H9 (cell line): ENCODE data around the gene TRAF6. TPM values are rescaled to one million over a fixed set of nuclear protein-coding genes. Genes with fewer than 3 reads are reported as not detected.
"Not testable (repeated sequence)": the region's sequence is repeated elsewhere in the genome, so short reads cannot be mapped to it uniquely, and the experiment has no call there.

ENCODE experiments used
- DNase-seq: peaks from one replicate; pipeline ENCODE4 v3.0.0-alpha.2; 2017
- H2AFZ ChIP-seq: one replicate; pipeline ENCODE4 v1.6.1; 2013; ENCODE audit warnings: mild to moderate bottlenecking, low read length, control low read depth, moderate library complexity
- H2AK5ac ChIP-seq: 2 replicates; pipeline ENCODE4 v1.6.1; 2013; ENCODE audit warnings: low read length, control low read depth, mixed read lengths; ENCODE audit not compliant: insufficient read length
- H2BK120ac ChIP-seq: one replicate; pipeline ENCODE4 v1.6.1; 2013; ENCODE audit warnings: low read depth, mild to moderate bottlenecking, low read length, control low read depth, inconsistent platforms; ENCODE audit not compliant: poor library complexity, severe bottlenecking
- H2BK12ac ChIP-seq: 2 replicates; pipeline ENCODE4 v1.6.1; 2013; ENCODE audit warnings: low read length, control low read depth, mixed read lengths, low read depth; ENCODE audit not compliant: insufficient read length
- H2BK15ac ChIP-seq: 2 replicates; pipeline ENCODE4 v1.6.1; 2013; ENCODE audit warnings: low read depth, low read length, control low read depth
- H2BK20ac ChIP-seq: one replicate; pipeline ENCODE4 v1.6.1; 2013; ENCODE audit warnings: low read depth, mild to moderate bottlenecking, low read length, control low read depth, inconsistent platforms; ENCODE audit not compliant: poor library complexity, severe bottlenecking
- H2BK5ac ChIP-seq: 2 replicates; pipeline ENCODE4 v1.6.1; 2013; ENCODE audit warnings: low read length, control low read depth, mixed read lengths; ENCODE audit not compliant: insufficient read length
- H3K14ac ChIP-seq: 2 replicates; pipeline ENCODE4 v1.6.1; 2013; ENCODE audit warnings: low read length, control low read depth; ENCODE audit not compliant: insufficient read depth
- H3K18ac ChIP-seq: 2 replicates; pipeline ENCODE4 v1.6.1; 2013; ENCODE audit warnings: low read depth, mild to moderate bottlenecking, mixed read lengths, low read length, control low read depth; ENCODE audit not compliant: insufficient read length
- H3K23ac ChIP-seq: 2 replicates; pipeline ENCODE4 v1.6.1; 2013; ENCODE audit warnings: low read length, control low read depth, mixed read lengths, low read depth; ENCODE audit not compliant: insufficient read length
- H3K23me2 ChIP-seq: 2 replicates; pipeline ENCODE4 v1.6.1; 2013; ENCODE audit warnings: low read depth, mild to moderate bottlenecking, mixed read lengths, low read length, control low read depth; ENCODE audit not compliant: insufficient read length, poor library complexity, severe bottlenecking
- H3K27ac ChIP-seq: 2 replicates; pipeline ENCODE4 v1.5.1; 2013; ENCODE audit warnings: low read length, control low read depth, mixed read lengths, low read depth; ENCODE audit not compliant: insufficient read length
- H3K27me3 ChIP-seq: 2 replicates; pipeline ENCODE4 v1.6.1; 2013; ENCODE audit warnings: low read length, control low read depth, inconsistent platforms; ENCODE audit not compliant: insufficient read depth
- H3K4ac ChIP-seq: 2 replicates; pipeline ENCODE4 v1.6.1; 2013; ENCODE audit warnings: low read depth, mild to moderate bottlenecking, control low read depth, inconsistent platforms, low read length, moderate library complexity
- H3K4me1 ChIP-seq: 2 replicates; pipeline ENCODE4 v1.6.1; 2013; ENCODE audit warnings: low read length, control low read depth, inconsistent platforms; ENCODE audit not compliant: insufficient read depth
- H3K4me2 ChIP-seq: 2 replicates; pipeline ENCODE4 v1.6.1; 2013; ENCODE audit warnings: low read length, control low read depth, mixed read lengths; ENCODE audit not compliant: insufficient read length, insufficient read depth
- H3K56ac ChIP-seq: 2 replicates; pipeline ENCODE4 v1.6.1; 2013; ENCODE audit warnings: low read depth, mild to moderate bottlenecking, mixed read lengths, low read length, control low read depth; ENCODE audit not compliant: insufficient read length
- H3K79me1 ChIP-seq: 2 replicates; pipeline ENCODE4 v1.6.1; 2013; ENCODE audit warnings: low read depth, mild to moderate bottlenecking, moderate library complexity, low read length, control low read depth, inconsistent platforms; ENCODE audit not compliant: insufficient read depth, poor library complexity, severe bottlenecking
- H3K79me2 ChIP-seq: 2 replicates; pipeline ENCODE4 v1.6.1; 2013; ENCODE audit warnings: low read length, control low read depth, inconsistent platforms; ENCODE audit not compliant: insufficient read depth
- H3K9ac ChIP-seq: 2 replicates; pipeline ENCODE4 v1.6.1; 2013; ENCODE audit warnings: low read length, control low read depth, mixed read lengths; ENCODE audit not compliant: insufficient read length; ENCODE audit errors: extremely low read depth
- H3K9me3 ChIP-seq: one replicate; pipeline ENCODE4 v1.6.1; 2013; ENCODE audit warnings: low read depth, low read length, inconsistent platforms; ENCODE audit not compliant: control insufficient read depth
- H3T11ph ChIP-seq: one replicate; pipeline ENCODE4 v1.6.1; 2013; ENCODE audit warnings: mild to moderate bottlenecking, low read length, control low read depth, inconsistent platforms
- H4K20me1 ChIP-seq: one replicate; pipeline ENCODE4 v1.6.1; 2013; ENCODE audit not compliant: control insufficient read depth, insufficient read length, insufficient read depth
- H4K5ac ChIP-seq: 2 replicates; pipeline ENCODE4 v1.6.1; 2013; ENCODE audit warnings: low read depth, mild to moderate bottlenecking, mixed read lengths, low read length, control low read depth; ENCODE audit not compliant: insufficient read length
- H4K8ac ChIP-seq: replicated peaks from 2 replicates; pipeline ENCODE4 v1.6.1; 2013; ENCODE audit warnings: low read length, control low read depth, mixed read lengths, low read depth; ENCODE audit not compliant: insufficient read length
- H4K91ac ChIP-seq: 2 replicates; pipeline ENCODE4 v1.6.1; 2013; ENCODE audit warnings: low read depth, mild to moderate bottlenecking, moderate library complexity, mixed read lengths, low read length, control low read depth; ENCODE audit not compliant: insufficient read length
- H3K27ac Mint-ChIP-seq, 3 experiments: 2 replicates in 2 of 3; 3 replicates in 1 of 3; pipeline ENCODE4 v1.8.0; 2020 to 2021; ENCODE audit warnings: mixed read lengths in 3 of 3, mild to moderate bottlenecking in 1 of 3, moderate library complexity in 1 of 3
- H3K27me3 Mint-ChIP-seq: 2 replicates; pipeline ENCODE4 v1.8.0; 2021; ENCODE audit warnings: low read depth, mild to moderate bottlenecking, moderate library complexity, mixed read lengths
- H3K36me3 Mint-ChIP-seq, 3 experiments: 2 replicates in 2 of 3; 3 replicates in 1 of 3; pipeline ENCODE4 v1.8.0; 2020 to 2021; ENCODE audit warnings: low read depth in 3 of 3, mixed read lengths in 3 of 3; ENCODE audit not compliant: insufficient read depth in 1 of 3
- H3K4me1 Mint-ChIP-seq, 2 experiments: 2 replicates each; pipeline ENCODE4 v1.8.0; 2020; ENCODE audit warnings: mixed read lengths in 2 of 2
- H3K4me3 Mint-ChIP-seq, 2 experiments: 2 replicates in 1 of 2; 3 replicates in 1 of 2; pipeline ENCODE4 v1.8.0; 2020 to 2021; ENCODE audit warnings: mild to moderate bottlenecking in 2 of 2, mixed read lengths in 2 of 2, moderate library complexity in 1 of 2
- H3K9me3 Mint-ChIP-seq, 2 experiments: 2 replicates in 1 of 2; 3 replicates in 1 of 2; pipeline ENCODE4 v1.8.0; 2020; ENCODE audit warnings: mild to moderate bottlenecking in 2 of 2, mixed read lengths in 2 of 2, moderate library complexity in 1 of 2
- WGBS: extraction: QIAGEN DNeasy Blood & Tissue Kit; methylation state at CpG from one replicate; pipeline ENCODE4 v1.1.7; 2013; ENCODE audit warnings: missing lambda C conversion rate, low lambda C conversion rate, mixed read lengths; ENCODE audit not compliant: insufficient read length; ENCODE audit errors: extremely low coverage; 5-methylcytosine and 5-hydroxymethylcytosine counted together
- total RNA-seq: library from RNA; stranded (reverse); gene quantifications from 2 replicates; pipeline ENCODE4 v1.2.1, GENCODE V29; 2021
- TF ChIP-seq, protein P1 (sequence below): fragments of 200-600 bp; sonication (generic); conservative IDR thresholded peaks from 3 replicates; pipeline ENCODE4 v1.8.0; 2021; ENCODE audit warnings: antibody characterized with exemption, mild to moderate bottlenecking

Gene TRAF6
- total RNA-seq, 1 experiment from 2014 or later, result 9.9 TPM

DNA sequence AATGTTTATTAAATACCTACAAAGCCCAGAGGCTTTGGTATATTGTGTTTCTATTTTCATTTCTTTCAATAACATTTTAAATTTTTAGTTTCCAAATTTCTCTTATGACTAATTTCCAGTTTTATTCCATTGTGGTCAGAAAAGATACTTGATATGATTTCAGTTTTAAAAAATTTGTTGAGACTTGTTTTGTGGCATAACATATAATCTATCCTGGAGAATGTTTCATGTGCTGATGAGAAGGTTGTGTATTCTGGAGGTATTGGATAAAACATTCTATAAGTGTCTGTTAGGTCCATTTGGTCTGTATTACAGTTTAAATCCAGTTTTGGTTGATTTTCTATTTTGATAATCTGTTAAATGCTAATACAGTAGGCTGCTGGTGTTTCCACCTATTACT lies 47.9 kb upstream of the TRAF6 start:
- no peak overlapping the region for H3K4me2 ChIP-seq
- no peak overlapping the region for H2BK5ac ChIP-seq
- no peak overlapping the region for H3K27ac Mint-ChIP-seq
- no peak overlapping the region for H3K4me3 Mint-ChIP-seq
- no peak overlapping the region for H3T11ph ChIP-seq
- DNase-seq, result no peak
- TF ChIP-seq, protein P1, sequence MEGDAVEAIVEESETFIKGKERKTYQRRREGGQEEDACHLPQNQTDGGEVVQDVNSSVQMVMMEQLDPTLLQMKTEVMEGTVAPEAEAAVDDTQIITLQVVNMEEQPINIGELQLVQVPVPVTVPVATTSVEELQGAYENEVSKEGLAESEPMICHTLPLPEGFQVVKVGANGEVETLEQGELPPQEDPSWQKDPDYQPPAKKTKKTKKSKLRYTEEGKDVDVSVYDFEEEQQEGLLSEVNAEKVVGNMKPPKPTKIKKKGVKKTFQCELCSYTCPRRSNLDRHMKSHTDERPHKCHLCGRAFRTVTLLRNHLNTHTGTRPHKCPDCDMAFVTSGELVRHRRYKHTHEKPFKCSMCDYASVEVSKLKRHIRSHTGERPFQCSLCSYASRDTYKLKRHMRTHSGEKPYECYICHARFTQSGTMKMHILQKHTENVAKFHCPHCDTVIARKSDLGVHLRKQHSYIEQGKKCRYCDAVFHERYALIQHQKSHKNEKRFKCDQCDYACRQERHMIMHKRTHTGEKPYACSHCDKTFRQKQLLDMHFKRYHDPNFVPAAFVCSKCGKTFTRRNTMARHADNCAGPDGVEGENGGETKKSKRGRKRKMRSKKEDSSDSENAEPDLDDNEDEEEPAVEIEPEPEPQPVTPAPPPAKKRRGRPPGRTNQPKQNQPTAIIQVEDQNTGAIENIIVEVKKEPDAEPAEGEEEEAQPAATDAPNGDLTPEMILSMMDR, result no peak
- no peaks in the 10 kb centered on the region for H3K27me3 ChIP-seq
- no peaks in the 10 kb centered on the region for H3K23me2 ChIP-seq
- peaks cover 0 to 23% (median 0%) of the 10 kb centered on the region in 3 experiments; a peak in 2 of 7 replicates for H3K36me3 Mint-ChIP-seq
- no peak overlapping the region for H3K9ac ChIP-seq
- no peaks in the 10 kb centered on the region for H3K79me2 ChIP-seq
- no peaks in the 10 kb centered on the region for H4K20me1 ChIP-seq
- H3K9me3 ChIP-seq, result no peaks in the 10 kb centered on the region
- no peak overlapping the region for H3K18ac ChIP-seq
- peaks cover 0 to 5% of the 10 kb centered on the region in 2 experiments; a peak in 1 of 4 replicates for H3K4me1 Mint-ChIP-seq
- no peaks in the 10 kb centered on the region for H3K79me1 ChIP-seq
- no peak overlapping the region for H2BK20ac ChIP-seq
- no peaks in the 10 kb centered on the region for H3K4me1 ChIP-seq
- no peak overlapping the region for H2BK15ac ChIP-seq
- H3K9me3 Mint-ChIP-seq, result peaks cover 11% of the 10 kb centered on the region in 2 experiments; a peak in 4 of 5 replicates
- no peak overlapping the region for H4K5ac ChIP-seq
- no peak overlapping the region for H4K91ac ChIP-seq
- no peak overlapping the region for H3K56ac ChIP-seq
- H2BK120ac ChIP-seq, result no peak overlapping the region
- no peak overlapping the region for H3K4ac ChIP-seq
- no peak overlapping the region for H2BK12ac ChIP-seq
- no peak overlapping the region for H3K14ac ChIP-seq
- no peak overlapping the region for H4K8ac ChIP-seq
- no peak overlapping the region for H3K23ac ChIP-seq
- no peak overlapping the region for H3K27ac ChIP-seq
- no peak overlapping the region for H2AK5ac ChIP-seq
- no peaks in the 10 kb centered on the region; the same call in none of the 2 replicates for H3K27me3 Mint-ChIP-seq
- no peak overlapping the region for H2AFZ ChIP-seq

DNA sequence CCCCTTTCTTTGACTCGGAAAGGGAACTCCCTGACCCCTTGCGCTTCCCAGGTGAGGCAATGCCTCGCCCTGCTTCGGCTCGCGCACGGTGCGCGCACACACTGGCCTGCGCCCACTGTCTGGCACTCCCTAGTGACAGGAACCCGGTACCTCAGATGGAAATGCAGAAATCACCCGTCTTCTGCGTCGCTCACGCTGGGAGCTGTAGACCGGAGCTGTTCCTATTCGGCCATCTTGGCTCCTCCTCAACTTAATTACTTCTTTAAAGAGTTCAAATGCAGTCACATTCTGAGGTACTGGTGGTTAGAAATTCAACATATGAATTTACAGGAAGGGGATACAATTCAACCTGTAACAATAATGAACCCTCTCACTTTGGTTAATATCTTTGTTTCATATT lies 47.3 kb upstream of the TRAF6 start:
- H3K9me3 Mint-ChIP-seq, result peaks cover 11% of the 10 kb centered on the region in 2 experiments; a peak in 4 of 5 replicates
- H3K14ac ChIP-seq, H4K20me1 ChIP-seq, H3K4ac ChIP-seq, H2BK12ac ChIP-seq, H2AK5ac ChIP-seq, H4K91ac ChIP-seq, H3K4me1 ChIP-seq, H2BK15ac ChIP-seq, H3K23ac ChIP-seq, H2BK120ac ChIP-seq, H3K9me3 ChIP-seq, H3K9ac ChIP-seq, H3K56ac ChIP-seq, H3K4me2 ChIP-seq, H3K27ac ChIP-seq, H3K23me2 ChIP-seq, H3K27me3 ChIP-seq, H4K8ac ChIP-seq, H3K18ac ChIP-seq, H4K5ac ChIP-seq, H2BK5ac ChIP-seq, H2BK20ac ChIP-seq, H3K79me2 ChIP-seq, H3K79me1 ChIP-seq, H3K27me3 Mint-ChIP-seq, H2AFZ ChIP-seq, H3K4me1 Mint-ChIP-seq, H3T11ph ChIP-seq: not testable (repeated sequence)
- DNase-seq, result peak; percentile 55
- no CpG with 5 or more reads among the region's 17 CpGs for WGBS
- peak overlapping the region in 1 of 2 experiments; percentile 19; a peak in 2 of 5 replicates for H3K4me3 Mint-ChIP-seq
- H3K36me3 Mint-ChIP-seq, result peaks cover 0 to 23% (median 0%) of the 10 kb centered on the region in 3 experiments; a peak in 2 of 7 replicates
- H3K27ac Mint-ChIP-seq, result peak overlapping the region in 1 of 3 experiments; percentile 95; a peak in 1 of 7 replicates
